GM18511 (cell line): Measurements from ENCODE around the gene PKNOX2.
"Not testable (repeated sequence)": the region's sequence is repeated elsewhere in the genome, so short reads cannot be mapped to it uniquely, and the experiment has no call there.

ENCODE experiments used
- ATAC-seq: cut with Tn5 transposase; IDR thresholded peaks from one replicate; pipeline ENCODE4 v1.9.1; 2021; ENCODE audit warnings: mild to moderate bottlenecking, moderate library complexity; ENCODE audit not compliant: unreplicated experiment

PKNOX2 gene

DNA sequence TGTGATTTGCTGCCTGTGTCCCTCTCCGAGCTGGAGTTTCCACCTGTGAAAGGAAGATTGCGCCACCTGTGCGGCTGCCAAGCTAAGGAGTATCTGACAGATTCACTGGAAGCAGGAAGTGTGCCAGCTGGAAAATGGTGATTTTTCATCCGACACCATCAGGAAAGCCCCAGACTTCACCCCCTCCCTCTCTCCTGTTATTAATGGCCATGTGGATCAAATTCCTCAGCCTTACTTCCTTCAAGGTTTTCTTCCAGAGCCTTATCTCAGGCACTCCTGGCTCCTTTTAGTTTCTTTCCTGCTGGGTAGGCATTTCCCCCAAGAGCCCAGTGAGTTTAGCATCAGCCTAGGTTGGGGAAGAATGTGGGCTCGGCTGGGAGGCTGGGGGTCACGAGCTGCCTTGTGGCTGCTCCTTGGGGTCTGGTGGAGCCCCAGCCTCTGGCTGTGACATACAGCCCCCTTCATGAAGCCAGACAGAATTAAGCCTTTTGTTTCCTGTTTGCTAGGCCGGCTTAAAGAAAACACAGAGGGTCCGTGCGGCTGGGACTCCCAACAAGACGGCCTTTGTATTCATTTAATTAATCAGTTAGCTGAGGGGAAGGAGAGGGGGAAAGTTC is 37.1 kb downstream of the PKNOX2 start:
- no peak for ATAC-seq

DNA sequence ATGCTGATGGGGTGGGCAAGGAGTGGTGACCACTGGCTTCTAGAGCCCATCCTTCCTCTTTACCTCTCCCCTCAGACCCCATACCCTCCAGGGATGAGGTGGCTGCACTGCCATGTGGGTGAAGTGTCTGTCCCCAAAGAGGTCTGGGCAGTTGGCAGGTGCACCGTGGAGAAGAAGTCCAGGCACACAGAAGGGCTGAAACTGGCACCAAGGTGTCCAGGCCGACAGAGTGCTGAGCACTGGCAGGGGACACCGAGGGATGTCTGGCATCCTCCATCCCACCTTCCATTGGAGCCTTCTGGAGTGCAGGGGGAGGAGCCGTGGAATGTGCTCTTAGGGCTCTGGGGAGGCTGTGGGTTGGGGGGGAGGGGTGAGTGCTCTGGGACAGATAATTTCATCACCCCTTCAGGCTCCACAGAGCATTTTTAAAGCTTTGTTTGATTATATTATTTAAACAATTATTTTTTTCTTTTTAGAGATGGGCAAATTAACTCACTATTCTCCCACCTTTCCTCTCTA is 37.9 kb downstream of the PKNOX2 start:
- ATAC-seq, result no peak

DNA sequence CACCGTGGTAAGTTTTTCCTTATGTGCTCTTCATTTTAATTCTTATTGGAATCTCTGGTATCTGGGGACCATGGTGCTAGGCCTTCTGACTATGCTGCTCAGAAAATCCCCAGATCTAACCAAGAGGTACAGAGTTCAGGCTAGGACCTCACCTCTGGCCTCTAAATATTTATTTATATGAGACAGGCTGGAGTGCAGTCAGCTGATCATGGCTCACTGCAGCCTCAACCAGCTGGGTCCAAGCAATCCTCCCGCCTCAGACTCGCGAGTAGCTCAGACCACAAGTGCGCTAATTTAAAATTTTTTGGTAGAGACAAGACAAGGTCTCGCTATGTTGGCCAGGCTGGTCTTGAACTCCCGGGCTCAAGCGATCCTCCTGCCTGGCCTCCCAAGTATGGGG is 38.4 kb downstream of the PKNOX2 start:
- no peak for ATAC-seq

DNA sequence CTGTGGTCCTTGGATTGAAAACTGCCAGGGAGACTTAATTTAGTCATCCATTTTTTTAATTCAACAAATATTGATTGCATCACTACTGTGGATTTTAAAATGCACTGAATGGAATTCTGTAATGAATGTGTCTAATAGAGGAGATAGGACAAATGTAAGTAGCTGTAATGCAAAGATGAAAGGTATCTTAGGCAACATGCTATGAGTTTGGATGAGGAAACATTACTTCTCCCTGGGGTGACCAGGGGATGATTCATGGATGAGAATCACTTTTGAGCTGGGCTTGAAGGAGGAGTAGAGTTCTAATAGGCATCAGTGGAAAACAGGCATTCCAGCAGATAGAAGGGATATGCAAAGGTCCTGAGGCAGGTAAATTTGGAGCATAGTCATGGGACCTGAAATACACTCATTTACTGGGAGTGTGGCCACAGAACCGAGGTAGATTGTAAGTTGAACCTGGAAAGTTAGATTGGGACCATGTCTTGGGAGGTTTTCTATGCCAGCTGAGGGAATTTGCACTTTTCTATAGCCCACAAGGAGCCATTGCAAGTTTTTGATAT is 43.4 kb downstream of the PKNOX2 start:
- ATAC-seq, result no peak

DNA sequence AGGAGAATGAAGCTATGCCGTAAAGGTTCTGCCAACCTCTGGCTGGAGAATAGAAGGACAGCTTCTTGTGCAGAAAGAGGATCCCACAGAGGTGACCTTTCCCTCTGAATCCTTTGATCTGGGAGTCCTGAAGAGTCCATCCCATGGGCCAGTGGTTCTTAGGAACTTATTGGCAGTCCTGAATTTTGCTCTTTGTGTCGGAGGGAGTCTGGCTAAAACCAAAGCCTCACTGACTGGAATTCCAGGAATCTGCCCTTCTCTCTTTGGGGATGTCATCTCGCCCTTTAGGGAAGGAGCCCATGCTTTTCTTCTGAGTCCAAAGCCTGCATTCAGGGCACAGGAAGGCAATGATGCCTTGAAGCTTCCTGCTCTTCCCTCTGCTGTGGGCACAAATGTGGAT is 45.5 kb downstream of the PKNOX2 start:
- no peak for ATAC-seq

DNA sequence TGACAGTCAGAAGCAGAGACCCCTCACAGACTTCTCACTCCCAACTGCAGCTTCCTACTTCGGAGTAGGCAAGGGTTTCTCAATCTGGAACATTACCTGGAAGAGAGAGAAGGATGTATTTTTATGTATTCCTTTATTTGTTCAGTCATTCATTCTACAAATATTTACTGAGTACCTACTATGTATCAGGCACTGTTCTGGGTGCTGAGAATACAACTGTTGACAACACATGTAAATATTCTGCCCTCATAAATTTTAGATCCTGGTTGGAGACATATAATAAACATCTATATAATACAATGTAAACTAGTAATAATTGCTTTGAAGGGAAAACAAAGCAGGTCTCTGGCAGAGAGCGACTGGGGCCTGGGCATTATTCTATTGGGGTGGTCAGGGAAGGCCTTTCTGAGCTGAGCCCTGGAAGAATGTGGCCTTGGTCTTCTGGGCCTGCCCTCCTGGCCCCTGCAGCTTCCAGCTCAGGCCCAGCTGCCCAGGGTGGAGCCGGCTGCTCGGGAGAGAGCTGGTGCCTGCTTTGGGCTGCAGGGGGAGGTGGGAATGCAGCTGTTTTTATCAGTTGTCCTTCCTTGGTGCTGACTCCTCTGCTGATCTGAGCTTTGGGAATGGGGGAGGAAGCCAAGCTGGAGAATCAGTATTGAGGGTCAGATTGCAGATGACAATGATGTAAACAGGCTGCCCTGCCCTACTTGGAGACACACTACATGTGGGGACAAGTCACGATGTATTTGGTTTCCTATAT is 46.8 kb downstream of the PKNOX2 start:
- no peak for ATAC-seq

DNA sequence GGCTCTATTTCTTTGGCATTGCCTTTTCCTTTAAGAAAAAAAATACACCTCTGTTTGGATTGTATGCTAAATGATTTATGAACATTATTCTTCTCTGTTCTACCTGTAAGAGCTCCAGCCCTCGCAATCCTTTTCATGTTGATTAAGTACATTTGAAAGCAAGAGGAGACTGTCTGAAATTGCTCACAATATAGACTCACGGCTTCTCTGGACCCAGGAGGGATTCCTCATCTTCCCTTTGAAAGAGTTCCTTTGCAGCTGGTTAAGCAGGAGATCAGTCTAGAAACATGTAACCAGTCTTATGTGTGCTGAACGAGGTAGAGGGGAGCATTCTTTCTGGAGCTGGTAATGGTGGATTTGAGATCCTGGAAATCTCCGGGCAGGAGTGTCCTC is 47.4 kb downstream of the PKNOX2 start:
- ATAC-seq, result no peak

DNA sequence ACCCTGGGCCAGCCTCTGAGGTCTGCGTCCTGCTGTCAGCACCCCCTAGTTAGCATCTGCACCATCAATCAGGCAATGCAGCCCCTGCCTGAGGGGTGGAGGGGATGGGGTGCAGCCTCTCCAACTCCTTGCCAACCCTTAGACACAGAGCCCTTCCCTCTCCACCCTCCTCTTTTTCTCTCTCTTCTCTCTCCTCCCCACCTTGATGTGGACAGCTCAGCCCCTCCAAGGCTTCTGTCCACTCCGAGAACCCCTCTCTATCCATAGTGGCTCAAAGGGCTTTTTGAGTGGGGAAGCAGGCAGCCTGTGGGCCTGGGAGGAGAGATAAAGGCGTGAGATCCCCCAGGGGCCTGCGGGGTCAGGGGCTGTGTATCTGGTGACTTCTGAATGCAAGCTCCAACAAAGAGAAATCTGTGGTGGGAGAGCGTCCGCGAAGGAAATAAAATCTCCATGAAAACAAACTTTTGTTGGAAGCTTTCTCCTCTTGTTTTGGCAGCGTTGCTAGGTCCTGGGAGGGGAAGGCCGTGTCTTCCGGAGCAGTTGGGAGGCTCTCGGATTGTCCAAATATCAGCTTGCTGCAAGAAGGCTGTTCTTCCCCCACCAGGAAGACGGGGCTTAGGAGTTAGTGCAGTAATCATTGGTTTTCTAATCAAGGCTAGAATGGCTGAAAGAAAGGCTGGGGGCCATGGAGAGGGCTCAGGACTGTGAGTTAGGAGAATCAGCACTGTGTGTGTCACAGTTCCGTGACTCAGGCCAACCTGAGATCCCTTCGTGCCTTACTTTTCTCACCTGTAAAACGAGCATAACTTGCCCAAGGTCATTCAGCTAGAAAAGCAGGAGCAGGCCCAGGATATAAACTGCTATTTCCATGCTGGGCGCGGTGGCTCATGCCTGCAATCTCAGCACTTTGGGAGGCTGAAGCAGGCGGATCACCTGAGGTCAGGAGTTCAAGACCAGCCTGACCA is 50.3 kb downstream of the PKNOX2 start:
- no peak for ATAC-seq

DNA sequence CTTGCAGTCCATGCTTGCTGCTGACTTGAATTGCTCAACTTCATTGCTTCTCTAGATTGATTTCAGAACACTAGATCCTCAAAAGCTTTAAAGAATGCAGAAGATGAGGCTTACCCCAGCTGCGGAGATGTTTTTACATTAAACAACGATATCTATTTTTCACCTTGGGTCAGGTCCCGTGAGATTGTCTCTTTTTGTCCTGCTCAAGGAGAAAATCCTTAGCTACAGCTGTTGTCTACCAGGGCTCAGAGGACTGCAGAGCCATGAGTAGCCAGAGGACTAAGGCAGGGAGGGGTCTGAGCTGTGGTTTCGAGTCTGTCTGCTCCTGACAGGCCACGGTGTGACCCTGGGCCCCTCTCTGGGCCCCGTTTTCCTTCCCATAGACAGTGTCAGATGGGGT is 51.4 kb downstream of the PKNOX2 start:
- ATAC-seq, result no peak

DNA sequence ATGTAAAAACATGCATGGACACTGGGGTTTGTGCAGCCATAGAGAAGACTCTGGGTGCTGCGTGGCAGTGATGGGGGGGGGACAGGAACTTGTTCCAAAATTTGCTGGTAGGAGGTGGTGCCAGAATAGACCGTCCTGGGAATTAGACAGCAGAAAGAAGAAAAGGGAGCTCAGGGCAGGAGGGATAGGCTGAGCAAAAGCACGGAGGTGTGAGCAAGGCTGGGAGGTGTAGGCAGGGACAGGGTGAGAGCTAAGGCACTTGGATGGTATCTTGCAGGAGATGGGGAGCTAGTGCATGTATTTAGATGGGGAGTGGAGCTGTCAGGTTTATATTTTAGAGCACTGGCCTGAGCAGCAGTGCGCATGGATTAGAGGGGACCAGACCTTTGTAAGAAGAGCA is 53.8 kb downstream of the PKNOX2 start:
- ATAC-seq, result no peak

DNA sequence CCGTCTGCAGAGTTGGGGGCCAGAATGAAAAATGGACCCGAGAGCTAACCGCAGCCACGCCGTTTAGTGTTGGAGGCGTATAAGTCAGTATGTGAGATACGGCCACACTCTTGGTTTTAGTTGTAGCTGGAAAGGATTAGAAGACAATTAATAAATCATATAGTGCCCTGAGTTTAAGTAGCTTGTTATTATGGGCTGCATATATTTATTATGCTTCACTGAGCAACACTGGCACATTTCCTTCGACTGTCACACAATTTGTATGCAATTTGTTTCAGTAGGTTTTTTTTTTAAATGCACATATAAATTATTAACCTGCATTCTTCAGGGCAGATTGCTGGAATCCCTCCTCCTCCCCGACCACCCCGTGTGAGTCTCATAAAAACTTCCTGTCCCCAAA is 56.9 kb downstream of the PKNOX2 start:
- ATAC-seq, result no peak

DNA sequence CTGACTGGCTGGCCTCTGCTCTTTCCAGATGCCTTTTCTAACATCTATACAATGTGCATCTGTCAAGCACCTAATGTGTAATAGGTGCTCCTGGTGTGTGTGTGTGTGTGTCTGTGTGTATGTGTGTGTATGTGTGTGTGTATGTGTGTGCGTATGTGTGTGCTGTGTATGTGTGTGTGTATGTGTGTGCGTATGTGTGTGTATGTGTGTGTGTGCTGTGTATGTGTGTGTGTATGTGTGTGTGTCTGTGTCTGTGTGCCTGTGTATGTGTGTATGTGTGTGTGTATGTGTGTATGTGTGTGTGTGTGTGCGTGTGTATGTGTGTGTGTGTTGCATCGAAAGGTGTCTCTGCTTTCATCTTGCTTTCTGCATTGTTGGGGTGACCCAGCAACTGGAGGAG is 57.9 kb downstream of the PKNOX2 start:
- no peak for ATAC-seq

DNA sequence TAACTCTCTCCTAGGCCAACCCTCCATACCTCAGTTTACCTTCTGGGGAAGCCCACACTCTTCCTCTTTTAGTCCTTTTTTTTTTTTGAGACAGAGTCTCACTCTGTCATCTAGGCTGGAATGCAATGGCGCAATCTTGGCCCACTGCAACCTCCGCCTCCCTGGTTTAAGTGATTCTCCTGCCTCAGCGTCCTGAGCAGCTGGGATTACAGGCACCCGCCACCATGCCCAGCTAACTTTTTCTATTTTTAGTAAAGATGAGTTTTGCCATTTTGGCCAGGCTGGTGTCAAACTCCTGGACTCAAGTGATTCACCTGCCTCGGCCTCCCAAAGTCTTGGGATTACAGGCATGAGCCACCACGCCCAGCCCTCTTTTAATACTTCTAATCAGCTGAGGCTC is 58.6 kb downstream of the PKNOX2 start:
- not testable (repeated sequence) for ATAC-seq

DNA sequence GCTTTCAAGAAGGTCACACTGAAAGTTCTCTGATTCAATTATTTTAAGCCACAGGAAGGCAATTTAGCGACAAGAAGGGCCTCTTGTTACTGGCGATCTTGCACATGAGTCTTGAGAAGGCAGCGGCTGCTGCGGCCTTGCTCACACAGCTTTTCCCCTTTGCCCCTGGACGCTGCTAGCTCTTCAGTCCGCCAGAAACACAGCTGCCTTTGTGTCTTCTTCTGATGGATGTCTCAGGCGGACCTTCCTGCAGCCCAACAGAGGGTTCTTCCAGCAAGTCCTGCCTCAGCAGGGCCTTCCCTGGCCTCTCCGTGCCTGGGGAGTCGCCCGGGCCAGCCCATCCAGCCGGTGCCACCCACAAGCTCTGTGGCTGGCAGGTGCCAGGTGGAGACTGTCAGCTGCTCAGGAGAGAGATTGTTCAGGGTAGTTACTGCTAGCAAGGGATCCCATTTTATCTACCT is 59.4 kb downstream of the PKNOX2 start:
- no peak for ATAC-seq

DNA sequence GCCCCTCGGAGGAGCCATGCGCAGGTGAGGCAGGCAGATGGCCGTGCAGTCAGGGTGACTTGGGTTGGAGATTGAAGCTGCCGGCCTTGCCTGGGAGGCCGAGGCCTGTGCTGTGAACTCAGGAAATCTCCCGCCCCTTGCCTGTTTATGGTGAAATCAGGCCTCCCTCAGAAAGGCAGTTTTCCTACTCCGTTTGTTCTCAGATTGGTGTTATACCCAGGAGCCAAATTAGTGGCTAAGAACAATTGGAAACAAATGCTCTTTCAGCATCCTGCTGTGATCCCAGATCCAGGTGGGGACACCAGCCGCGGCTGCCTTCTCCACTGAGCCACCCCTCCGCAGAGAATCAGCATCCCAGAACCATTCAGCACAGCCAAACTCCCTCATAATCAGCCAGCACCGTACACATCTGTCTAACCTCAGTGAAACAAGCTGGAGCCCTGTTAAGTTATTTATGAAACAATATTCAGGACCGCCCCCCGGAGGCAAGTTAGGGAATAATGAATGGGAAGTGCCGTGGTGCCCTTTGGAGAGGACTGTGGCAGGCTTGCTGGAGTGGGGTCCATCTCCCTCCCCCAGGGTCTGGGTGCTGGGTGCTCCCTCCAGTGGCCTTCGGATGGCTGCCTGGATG is 60.0 kb downstream of the PKNOX2 start:
- ATAC-seq, result no peak

DNA sequence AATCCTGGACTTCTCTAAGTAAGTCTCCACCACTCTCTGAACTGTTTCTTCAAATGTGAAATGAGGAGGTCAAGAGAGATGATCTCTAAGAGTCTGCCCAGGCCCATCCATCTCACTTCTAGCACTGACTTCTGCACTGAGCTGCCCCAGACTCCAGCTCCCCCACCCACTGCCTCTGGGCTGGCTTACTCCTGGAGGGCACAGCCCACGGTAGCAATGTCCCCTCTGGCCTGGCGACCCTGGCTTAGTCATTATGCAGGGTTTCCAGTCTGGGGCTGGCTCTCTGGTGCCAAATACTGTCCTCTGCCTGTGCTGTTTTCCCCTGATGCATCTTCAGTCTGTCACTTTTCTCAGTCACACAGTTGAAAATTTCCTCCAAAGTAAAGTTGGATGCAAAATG is 60.9 kb downstream of the PKNOX2 start:
- ATAC-seq, result no peak

DNA sequence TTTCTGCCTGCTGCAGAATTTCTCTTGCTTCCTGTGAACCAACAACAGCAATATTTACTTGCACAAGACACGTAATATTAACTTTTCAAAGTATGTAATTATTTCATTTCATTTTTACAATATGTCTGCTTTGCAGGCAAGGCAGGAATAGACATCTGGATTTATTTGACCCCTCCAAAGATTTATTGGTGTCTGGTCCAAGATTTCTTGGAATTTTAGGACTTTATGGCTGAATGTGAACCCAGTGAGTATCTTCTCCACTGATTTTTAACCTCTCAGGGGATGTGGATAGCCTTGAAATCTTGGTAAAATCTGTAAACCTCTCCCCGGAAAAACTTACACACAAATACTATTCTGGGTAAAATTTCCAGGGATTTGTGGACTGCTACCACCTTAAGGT is 61.5 kb downstream of the PKNOX2 start:
- no peak for ATAC-seq

DNA sequence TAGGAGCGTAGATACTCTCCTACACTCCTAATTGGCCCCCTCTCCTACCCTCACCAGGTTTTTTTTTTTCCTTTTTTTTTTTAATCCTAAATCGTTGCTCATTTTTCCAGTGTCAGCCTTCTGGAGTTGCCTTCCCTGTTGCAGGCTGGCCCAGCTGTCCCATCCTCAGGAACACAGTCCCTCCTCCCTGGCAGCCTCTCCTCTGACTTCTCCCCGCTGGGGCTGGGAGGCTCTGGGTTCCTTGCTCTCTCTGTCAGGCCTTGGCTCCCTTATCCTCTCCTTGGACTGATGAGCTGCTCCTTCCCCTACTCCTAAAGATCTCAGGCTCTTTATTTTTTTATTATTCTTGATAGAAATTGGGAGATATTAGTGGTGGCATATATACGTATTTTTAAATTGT is 62.2 kb downstream of the PKNOX2 start:
- no peak for ATAC-seq

DNA sequence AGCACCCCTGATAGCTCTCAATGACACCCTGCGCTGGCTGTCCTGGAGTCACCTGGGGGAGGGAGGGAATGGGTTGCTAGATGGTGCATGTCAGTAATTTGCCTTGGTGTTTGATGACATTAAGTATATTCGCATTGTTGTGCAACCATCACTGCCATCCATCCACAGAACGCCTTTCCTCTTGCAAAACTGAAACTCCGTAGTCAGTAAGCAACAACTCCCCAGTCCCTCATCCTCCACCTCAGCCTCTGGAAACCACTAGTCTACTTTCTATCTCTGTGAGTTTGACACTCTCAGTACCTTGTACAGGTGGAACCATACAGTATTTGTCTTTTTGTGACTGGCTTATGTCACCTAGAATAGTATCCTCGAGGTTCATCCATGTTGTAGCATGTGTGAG is 62.6 kb downstream of the PKNOX2 start:
- ATAC-seq, result no peak

DNA sequence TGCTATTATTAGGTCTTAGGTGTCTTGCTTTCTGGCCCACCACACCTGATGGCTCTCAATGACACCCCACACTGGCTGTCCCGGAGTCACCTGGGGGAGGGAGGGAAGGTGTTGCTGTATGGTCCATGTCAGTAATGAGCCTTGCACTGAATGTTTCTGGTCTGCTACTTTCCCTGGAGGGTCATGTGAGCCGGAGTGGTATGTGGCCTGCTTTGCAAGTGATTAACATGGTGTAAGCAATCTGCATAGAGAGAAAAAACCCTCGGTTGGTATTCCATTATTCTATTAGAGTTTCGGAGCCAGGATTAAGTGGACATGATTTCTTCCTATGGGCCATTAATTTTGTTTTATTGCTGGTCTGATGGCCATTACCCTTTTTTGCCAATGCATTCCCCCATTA is 63.9 kb downstream of the PKNOX2 start:
- ATAC-seq, result no peak

DNA sequence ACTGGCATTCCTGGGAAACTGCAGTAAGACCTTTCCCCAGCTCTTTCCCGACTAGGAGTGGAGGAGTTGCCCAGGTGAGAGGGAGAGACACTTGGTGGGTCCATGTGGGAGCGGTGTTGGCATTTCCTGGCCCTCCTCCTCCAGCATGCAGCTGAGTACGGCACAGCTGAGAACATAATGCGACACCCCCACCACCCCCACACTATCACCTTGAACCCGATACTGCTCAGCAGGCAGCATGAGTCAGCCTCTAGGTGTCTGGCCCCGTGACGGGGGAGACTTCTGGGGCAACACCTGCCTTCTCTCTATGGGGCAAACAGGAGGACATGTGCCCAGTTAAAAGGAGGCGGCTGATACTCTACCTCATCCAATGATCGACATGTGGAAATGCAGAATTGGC is 64.4 kb downstream of the PKNOX2 start:
- no peak for ATAC-seq
